Progenitor cell of endocrine pancreas (in vitro differentiated cells): ENCODE data around the gene MBTD1. TPM values are rescaled to one million over a fixed set of nuclear protein-coding genes. Genes with fewer than 3 reads are reported as not detected.

Experiments
- DNase-seq: peaks from one replicate; pipeline ENCODE4 v3.0.0; 2021; ENCODE audit warnings: low spot score; ENCODE audit not compliant: unreplicated experiment
- H3K27ac Mint-ChIP-seq: 2 replicates; pipeline ENCODE4 v1.8.0; 2021; ENCODE audit warnings: mild to moderate bottlenecking, moderate library complexity, mixed read lengths
- H3K27me3 Mint-ChIP-seq: 2 replicates; pipeline ENCODE4 v1.8.0; 2021; ENCODE audit warnings: mixed read lengths
- H3K36me3 Mint-ChIP-seq: 2 replicates; pipeline ENCODE4 v1.8.0; 2022; ENCODE audit warnings: mixed read lengths; ENCODE audit not compliant: insufficient read depth
- H3K4me1 Mint-ChIP-seq: 2 replicates; pipeline ENCODE4 v1.8.0; 2021; ENCODE audit warnings: low read depth, mixed read lengths
- H3K4me3 Mint-ChIP-seq: 2 replicates; pipeline ENCODE4 v1.8.0; 2021; ENCODE audit warnings: low read depth, mild to moderate bottlenecking, moderate library complexity, mixed read lengths
- H3K9me3 Mint-ChIP-seq: 2 replicates; pipeline ENCODE4 v1.8.0; 2021; ENCODE audit warnings: low read depth, mixed read lengths
- total RNA-seq: library from RNA; stranded (reverse); gene quantifications from 2 replicates; pipeline ENCODE4 v1.2.1, GENCODE V29; 2021
- TF ChIP-seq, protein P1 (sequence below): fragments of 200-600 bp; sonication (generic); IDR thresholded peaks from one replicate; pipeline ENCODE4 v1.5.0; 2021; ENCODE audit warnings: antibody characterized with exemption, mild to moderate bottlenecking; ENCODE audit not compliant: unreplicated experiment

The MBTD1 gene
- total RNA-seq, 1 donor from 2014 or later = 50.7 TPM

GRCh38 chr17:51142597-51142996 lies 117.3 kb downstream of the MBTD1 start:
- no peak overlapping the region for H3K27ac Mint-ChIP-seq
- H3K27me3 Mint-ChIP-seq = no peaks in the 10 kb centered on the region
- no peak overlapping the region for H3K4me3 Mint-ChIP-seq
- no peaks in the 10 kb centered on the region for H3K36me3 Mint-ChIP-seq
- TF ChIP-seq, protein P1, sequence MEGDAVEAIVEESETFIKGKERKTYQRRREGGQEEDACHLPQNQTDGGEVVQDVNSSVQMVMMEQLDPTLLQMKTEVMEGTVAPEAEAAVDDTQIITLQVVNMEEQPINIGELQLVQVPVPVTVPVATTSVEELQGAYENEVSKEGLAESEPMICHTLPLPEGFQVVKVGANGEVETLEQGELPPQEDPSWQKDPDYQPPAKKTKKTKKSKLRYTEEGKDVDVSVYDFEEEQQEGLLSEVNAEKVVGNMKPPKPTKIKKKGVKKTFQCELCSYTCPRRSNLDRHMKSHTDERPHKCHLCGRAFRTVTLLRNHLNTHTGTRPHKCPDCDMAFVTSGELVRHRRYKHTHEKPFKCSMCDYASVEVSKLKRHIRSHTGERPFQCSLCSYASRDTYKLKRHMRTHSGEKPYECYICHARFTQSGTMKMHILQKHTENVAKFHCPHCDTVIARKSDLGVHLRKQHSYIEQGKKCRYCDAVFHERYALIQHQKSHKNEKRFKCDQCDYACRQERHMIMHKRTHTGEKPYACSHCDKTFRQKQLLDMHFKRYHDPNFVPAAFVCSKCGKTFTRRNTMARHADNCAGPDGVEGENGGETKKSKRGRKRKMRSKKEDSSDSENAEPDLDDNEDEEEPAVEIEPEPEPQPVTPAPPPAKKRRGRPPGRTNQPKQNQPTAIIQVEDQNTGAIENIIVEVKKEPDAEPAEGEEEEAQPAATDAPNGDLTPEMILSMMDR = no peak
- H3K4me1 Mint-ChIP-seq = peaks cover 17% of the 10 kb centered on the region
- no peak for DNase-seq
- no peaks in the 10 kb centered on the region for H3K9me3 Mint-ChIP-seq

DNA sequence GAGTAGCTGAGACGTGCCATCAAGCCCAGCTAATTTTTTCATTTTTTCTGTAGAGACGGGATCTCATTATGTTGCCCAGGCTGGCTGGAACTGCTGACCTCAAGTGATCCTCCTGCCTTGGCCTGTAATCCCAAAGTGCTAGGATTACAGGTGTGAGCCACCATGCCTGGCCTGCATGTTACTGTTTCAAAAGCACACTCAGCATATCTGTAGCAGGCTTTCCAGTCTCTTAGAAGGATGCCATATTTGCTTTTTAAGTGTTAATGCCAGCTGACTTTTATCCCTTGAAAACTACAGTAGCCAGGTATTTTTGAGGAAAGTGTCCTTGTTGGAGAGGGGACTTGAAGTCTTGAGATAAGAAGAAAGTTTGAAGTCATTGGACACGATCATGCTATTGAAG lies 123.9 kb downstream of the MBTD1 start:
- no peak overlapping the region for H3K27ac Mint-ChIP-seq
- DNase-seq = no peak

DNA sequence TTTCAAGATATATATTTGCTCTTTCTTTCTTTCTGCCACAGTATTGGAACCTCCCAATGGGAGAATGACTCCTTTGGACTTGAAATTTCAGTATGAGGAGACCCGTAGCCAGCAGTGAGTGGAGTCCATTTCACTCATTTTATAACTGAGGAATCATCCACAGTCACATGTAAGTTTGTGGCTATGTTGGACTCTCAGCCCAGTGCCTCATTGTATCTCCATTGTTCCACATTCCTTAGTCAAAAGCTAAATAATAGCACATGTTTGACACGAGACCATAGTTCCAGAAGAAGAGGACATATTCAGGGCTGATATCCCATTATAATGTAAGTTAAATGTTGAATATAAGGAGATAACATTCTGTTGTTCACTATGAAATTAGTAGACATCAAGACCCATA lies 126.5 kb downstream of the MBTD1 start:
- DNase-seq = no peak
- Mint-ChIP-seq H3K4me1 (no peaks in the 10 kb centered on the region), H3K27me3 (no peaks in the 10 kb centered on the region), H3K36me3 (no peaks in the 10 kb centered on the region), H3K4me3 (no peak overlapping the region), H3K9me3 (no peaks in the 10 kb centered on the region), H3K27ac (no peak overlapping the region)
- TF ChIP-seq, protein P1 = no peak

More for the DNA sequence above, 123.9 kb downstream of the MBTD1 start:
- Mint-ChIP-seq H3K4me3 (no peak overlapping the region), H3K27me3 (no peaks in the 10 kb centered on the region), H3K9me3 (no peaks in the 10 kb centered on the region), H3K36me3 (no peaks in the 10 kb centered on the region), H3K4me1 (no peaks in the 10 kb centered on the region)
- TF ChIP-seq, protein P1 = no peak

DNA sequence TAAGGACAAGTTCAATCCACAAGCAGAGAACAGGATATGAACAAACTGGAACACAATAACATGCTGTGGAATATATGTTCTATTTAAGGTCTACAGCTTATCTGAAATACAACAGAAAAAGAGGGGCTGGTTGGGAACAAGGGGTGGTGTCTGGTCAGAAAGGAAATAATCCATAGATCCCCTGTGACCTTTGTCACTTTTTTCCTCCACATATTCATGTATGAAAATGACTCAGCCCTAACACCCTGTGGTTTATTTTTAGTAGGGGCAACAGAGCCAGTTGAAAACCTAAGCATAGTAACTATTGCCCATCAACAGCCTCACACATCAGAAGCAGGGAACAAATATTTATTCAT lies 126.9 kb downstream of the MBTD1 start:
- H3K27me3 Mint-ChIP-seq = no peaks in the 10 kb centered on the region
- no peaks in the 10 kb centered on the region for H3K4me1 Mint-ChIP-seq
- no peak overlapping the region for H3K4me3 Mint-ChIP-seq
- H3K36me3 Mint-ChIP-seq = no peaks in the 10 kb centered on the region
- H3K9me3 Mint-ChIP-seq = no peaks in the 10 kb centered on the region
- no peak for DNase-seq
- TF ChIP-seq, protein P1 = no peak
- no peak overlapping the region for H3K27ac Mint-ChIP-seq

DNA sequence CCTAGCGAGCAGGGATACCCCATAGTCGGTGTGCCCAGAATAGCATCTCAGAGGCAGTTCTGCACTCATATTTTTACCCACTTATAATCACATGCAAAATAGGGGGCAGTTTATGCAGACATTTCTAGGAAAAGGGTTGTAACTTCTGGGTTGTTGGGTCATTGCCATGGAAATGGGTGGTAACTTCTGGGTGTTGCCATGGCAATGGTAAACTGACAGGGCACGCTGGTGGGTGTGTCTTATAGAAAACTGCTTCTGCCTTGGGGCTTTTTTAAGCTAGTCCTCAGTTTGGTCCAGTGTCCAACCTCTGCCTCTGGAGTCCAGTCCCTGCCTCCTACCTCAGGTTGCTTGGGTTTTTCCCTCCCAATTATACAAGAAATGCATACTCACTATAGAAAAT lies 131.8 kb downstream of the MBTD1 start:
- H3K4me3 Mint-ChIP-seq = no peak overlapping the region
- no peaks in the 10 kb centered on the region for H3K36me3 Mint-ChIP-seq
- peaks cover 8% of the 10 kb centered on the region for H3K4me1 Mint-ChIP-seq
- DNase-seq = no peak
- H3K27ac Mint-ChIP-seq = no peak overlapping the region
- H3K27me3 Mint-ChIP-seq = no peaks in the 10 kb centered on the region
- TF ChIP-seq, protein P1 = no peak
- H3K9me3 Mint-ChIP-seq = no peaks in the 10 kb centered on the region

Other genes with a start within 250 kb of the MBTD1 start
- gene SPAG9, start 139.2 kb downstream of the MBTD1 start, total RNA-seq = 55.4 and 59.8 TPM in 2 replicates
- gene NME1, start 106.5 kb downstream of the MBTD1 start, total RNA-seq = 96.5 and 106 TPM in 2 replicates
- gene NME2, start 93.6 kb downstream of the MBTD1 start, total RNA-seq = 318 and 358 TPM in 2 replicates
- 35.3 and 38.0 TPM in 2 replicates for gene UTP18, start 497 bp upstream of the MBTD1 start, total RNA-seq